ENCODE results near the gene SPTSSB.

Gene SPTSSB

DNA sequence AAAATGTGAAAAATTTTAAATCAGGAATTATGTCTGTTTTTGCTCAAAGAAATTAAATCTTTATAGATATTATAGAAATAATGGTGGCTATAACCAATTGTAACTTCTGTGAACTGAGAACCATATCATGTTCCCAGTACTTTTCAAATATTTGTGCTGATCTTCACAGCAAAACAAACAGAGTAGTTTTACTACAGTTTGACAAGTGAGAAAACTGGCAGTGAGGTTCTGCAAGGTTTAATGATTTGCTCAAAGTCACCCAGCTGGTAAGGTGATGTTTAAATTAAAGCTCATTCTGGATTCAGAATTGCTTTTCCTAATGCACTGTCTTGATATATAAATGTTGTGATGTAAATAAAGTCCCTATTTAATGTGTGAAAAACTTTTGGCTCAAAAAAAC, 22.0 kb upstream of the SPTSSB start:
- TF ChIP-seq, protein P1, sequence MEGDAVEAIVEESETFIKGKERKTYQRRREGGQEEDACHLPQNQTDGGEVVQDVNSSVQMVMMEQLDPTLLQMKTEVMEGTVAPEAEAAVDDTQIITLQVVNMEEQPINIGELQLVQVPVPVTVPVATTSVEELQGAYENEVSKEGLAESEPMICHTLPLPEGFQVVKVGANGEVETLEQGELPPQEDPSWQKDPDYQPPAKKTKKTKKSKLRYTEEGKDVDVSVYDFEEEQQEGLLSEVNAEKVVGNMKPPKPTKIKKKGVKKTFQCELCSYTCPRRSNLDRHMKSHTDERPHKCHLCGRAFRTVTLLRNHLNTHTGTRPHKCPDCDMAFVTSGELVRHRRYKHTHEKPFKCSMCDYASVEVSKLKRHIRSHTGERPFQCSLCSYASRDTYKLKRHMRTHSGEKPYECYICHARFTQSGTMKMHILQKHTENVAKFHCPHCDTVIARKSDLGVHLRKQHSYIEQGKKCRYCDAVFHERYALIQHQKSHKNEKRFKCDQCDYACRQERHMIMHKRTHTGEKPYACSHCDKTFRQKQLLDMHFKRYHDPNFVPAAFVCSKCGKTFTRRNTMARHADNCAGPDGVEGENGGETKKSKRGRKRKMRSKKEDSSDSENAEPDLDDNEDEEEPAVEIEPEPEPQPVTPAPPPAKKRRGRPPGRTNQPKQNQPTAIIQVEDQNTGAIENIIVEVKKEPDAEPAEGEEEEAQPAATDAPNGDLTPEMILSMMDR (conservative IDR thresholded peaks at IDR 0.05; ENCODE audit: control insufficient read depth, insufficient read depth, low read depth, low read length), result no peak
- DNase-seq (ENCODE audit: low read depth), result no peak
- no peak overlapping the region for H3K4me3 ChIP-seq (ENCODE audit: control insufficient read depth, low read depth, low read length)

DNA sequence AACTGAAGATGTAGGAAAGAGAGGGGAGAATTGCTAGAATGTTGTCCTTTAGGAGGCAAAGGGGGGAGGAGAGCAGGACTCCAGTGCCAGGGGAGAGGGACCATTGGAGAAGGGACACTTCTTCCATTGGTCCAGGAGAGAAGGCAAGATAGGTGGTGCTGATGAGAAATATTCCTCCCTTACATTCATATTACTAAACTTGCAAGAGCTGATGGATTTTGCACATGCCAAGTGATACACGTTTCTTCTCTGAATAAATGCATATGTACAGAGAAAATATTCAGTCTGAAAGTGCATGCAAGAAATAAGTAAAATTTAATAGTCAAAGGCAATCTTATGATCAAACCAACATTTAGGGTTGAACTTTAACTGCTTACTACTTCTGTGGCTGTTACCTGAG, 21.5 kb upstream of the SPTSSB start:
- no peak overlapping the region for H3K4me3 ChIP-seq (ENCODE audit: control insufficient read depth, low read depth, low read length)
- no peak for DNase-seq (ENCODE audit: low read depth)
- TF ChIP-seq, protein P1 (conservative IDR thresholded peaks at IDR 0.05; ENCODE audit: control insufficient read depth, insufficient read depth, low read depth, low read length), result no peak

GRCh38 chr3:161390200-161390599, 18.9 kb upstream of the SPTSSB start:
- TF ChIP-seq, protein P1 (conservative IDR thresholded peaks at IDR 0.05; ENCODE audit: control insufficient read depth, insufficient read depth, low read depth, low read length), result no peak
- no peak overlapping the region for H3K4me3 ChIP-seq (ENCODE audit: control insufficient read depth, low read depth, low read length)
- no peak for DNase-seq (ENCODE audit: low read depth)

DNA sequence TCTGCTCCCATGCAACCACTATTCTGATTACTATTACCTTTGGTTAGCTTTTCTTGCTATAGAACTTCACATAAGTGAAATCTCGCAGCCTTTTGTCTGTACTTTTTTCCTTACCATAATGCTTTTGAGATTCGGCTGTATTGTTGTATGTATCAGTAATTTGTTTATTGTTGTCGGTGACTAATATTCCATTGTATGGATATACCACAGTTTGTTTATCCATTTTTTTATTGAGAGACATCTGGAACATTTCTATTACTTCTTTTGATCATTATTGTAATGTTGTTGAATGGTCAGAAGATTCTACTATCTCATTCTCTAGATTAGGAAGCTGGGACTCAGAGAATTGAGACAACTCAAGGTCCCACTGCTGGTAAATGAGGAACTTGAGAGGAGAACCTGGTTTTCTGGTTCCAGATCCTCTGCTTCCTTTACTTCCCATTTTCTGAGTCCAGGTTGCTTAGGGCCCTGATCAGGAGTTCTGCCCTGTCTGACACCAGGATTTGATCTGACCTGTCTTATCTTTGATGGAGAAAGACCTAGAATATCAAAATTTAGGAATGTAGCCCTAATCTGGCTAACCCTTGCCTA, 18.2 kb upstream of the SPTSSB start:
- TF ChIP-seq, protein P1 (conservative IDR thresholded peaks at IDR 0.05; ENCODE audit: control insufficient read depth, insufficient read depth, low read depth, low read length), result no peak
- DNase-seq (ENCODE audit: low read depth), result no peak
- H3K4me3 ChIP-seq (ENCODE audit: control insufficient read depth, low read depth, low read length), result no peak overlapping the region

DNA sequence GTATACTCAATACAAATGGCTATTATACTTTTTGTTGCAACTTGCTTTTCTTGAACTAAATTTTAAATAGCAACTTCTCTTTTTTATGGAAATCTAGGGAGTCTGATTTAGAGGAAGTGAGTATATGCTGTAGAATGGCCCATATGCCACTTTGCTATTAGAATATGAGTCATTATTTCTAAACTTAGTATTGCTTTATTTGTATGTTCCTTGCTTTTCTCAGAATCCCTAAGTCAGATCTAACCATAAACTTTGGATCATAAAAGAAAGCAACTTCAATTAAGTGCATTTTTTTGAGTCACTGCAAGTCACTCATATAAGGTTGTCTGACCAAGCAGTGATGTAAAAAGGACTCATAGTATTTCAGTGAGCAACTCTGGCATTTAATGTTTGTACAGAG, 17.5 kb upstream of the SPTSSB start:
- TF ChIP-seq, protein P1 (conservative IDR thresholded peaks at IDR 0.05; ENCODE audit: control insufficient read depth, insufficient read depth, low read depth, low read length), result no peak
- no peak overlapping the region for H3K4me3 ChIP-seq (ENCODE audit: control insufficient read depth, low read depth, low read length)
- DNase-seq (ENCODE audit: low read depth), result peak; percentile 28

DNA sequence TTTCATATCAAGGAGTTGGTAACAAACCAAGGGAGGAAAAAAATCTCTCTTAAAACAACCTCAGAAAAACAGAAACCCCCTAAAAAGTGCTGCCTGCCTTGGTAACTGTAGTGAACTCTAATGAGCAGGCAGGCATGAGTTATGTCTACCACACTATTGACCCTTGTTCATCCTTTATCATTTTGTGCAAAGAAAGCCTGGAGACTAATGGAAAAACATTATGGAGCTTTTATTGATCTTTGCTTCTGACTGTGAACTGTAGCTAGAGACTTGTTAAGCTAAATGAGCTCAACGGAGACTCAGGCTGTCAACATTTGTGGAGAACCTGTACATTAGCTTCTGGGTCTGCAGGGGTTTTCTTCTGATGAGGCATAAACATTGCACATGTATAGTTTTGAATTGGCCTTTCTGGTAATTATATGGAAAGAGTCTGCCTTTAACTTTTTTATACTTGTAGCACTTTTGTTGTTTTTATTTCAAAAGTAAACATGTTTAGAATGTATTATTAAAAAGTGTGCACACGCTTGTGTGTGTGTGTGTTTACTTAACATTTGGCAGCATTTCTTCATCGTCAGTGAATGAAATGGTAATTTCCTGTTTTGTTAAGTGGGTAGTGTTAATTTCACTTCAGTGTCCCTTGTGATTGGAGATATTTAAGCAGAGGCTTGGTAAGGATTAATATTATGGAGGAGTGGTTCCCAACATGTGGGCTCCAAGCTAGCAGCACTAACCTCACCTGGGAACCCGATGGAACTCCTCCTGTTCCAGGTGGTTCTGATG, 15.9 kb upstream of the SPTSSB start:
- TF ChIP-seq, protein P1 (conservative IDR thresholded peaks at IDR 0.05; ENCODE audit: control insufficient read depth, insufficient read depth, low read depth, low read length), result no peak
- H3K4me3 ChIP-seq (ENCODE audit: control insufficient read depth, low read depth, low read length), result no peak overlapping the region
- no peak for DNase-seq (ENCODE audit: low read depth)
